SU-DHL-6 (cell line): ENCODE results near the gene IDH1.

ENCODE experiments used
- H2AFZ ChIP-seq: fragments of 200-600 bp; sonication (generic); 2 replicates; pipeline ENCODE4 v1.6.1; 2014; ENCODE audit warnings: low read depth, mild to moderate bottlenecking, moderate library complexity, mixed read lengths, antibody characterized with exemption, low read length; ENCODE audit not compliant: severe bottlenecking
- H3F3A ChIP-seq: fragments of 200-600 bp; shearing (Covaris generic); 2 replicates; pipeline ENCODE4 v1.6.0; 2016; ENCODE audit warnings: antibody characterized with exemption, mild to moderate bottlenecking; ENCODE audit not compliant: insufficient read depth
- H3K27ac ChIP-seq: fragments of 200-600 bp; sonication (generic); 2 replicates; pipeline ENCODE4 v1.5.1; 2016; ENCODE audit warnings: low read depth, mild to moderate bottlenecking, low read length, moderate library complexity, mixed read lengths
- H3K27me3 ChIP-seq: fragments of 200-600 bp; sonication (generic), shearing (Covaris generic); 2 replicates; pipeline ENCODE4 v1.6.0; 2014; ENCODE audit warnings: mild to moderate bottlenecking, low read length
- H3K36me3 ChIP-seq: fragments of 200-600 bp; sonication (generic); 2 replicates; pipeline ENCODE4 v1.6.1; 2014; ENCODE audit warnings: mild to moderate bottlenecking, low read length, mixed read lengths
- H3K4me2 ChIP-seq: fragments of 300-600, 200-600 bp; shearing (Covaris generic), sonication (generic); 2 replicates; pipeline ENCODE4 v1.6.0; 2014; ENCODE audit warnings: low read length, low read depth, mild to moderate bottlenecking; ENCODE audit not compliant: poor library complexity, severe bottlenecking
- H3K4me3 ChIP-seq: fragments of 200-600 bp; sonication (generic); 2 replicates; pipeline ENCODE4 v1.5.1; 2014; ENCODE audit warnings: antibody characterized with exemption, low read length, mild to moderate bottlenecking, mixed read lengths; ENCODE audit not compliant: insufficient read depth, poor library complexity, severe bottlenecking
- H3K79me2 ChIP-seq: fragments of 200-600 bp; sonication (generic); 2 replicates; pipeline ENCODE4 v1.6.1; 2014; ENCODE audit warnings: mild to moderate bottlenecking, low read length, moderate library complexity; ENCODE audit not compliant: insufficient read depth
- H3K9ac ChIP-seq: fragments of 200-600 bp; sonication (generic); 2 replicates; pipeline ENCODE4 v1.7.0; 2014; ENCODE audit warnings: mild to moderate bottlenecking, low read length
- H3K9me2 ChIP-seq: fragments of 200-600 bp; sonication (generic); replicated peaks from 2 replicates; pipeline ENCODE4 v1.6.1; 2014; ENCODE audit warnings: low read length; ENCODE audit not compliant: insufficient read depth
- H3K9me3 ChIP-seq: fragments of 200-600 bp; sonication (generic); 2 replicates; pipeline ENCODE4 v1.6.1; 2014; ENCODE audit warnings: low read length, mixed read lengths; ENCODE audit not compliant: insufficient read depth
- H4K20me1 ChIP-seq: fragments of 200-600 bp; sonication (generic); 2 replicates; pipeline ENCODE4 v1.6.1; 2014; ENCODE audit warnings: low read depth, mild to moderate bottlenecking, antibody characterized with exemption, low read length, moderate library complexity, mixed read lengths
- EZH2phosphoT487 ChIP-seq: fragments of 200-600 bp; sonication (generic), shearing (Covaris generic); conservative IDR thresholded peaks from 2 replicates; pipeline ENCODE4 v1.6.1; 2018; ENCODE audit warnings: mild to moderate bottlenecking, antibody characterized with exemption, low read length, moderate library complexity, mixed read lengths
- TF ChIP-seq, protein P1 (sequence below): fragments of 200-600 bp; sonication (generic); IDR thresholded peaks from one replicate; pipeline ENCODE4 v1.5.1; 2017; ENCODE audit warnings: antibody characterized with exemption, mild to moderate bottlenecking, low read length, moderate library complexity; ENCODE audit not compliant: insufficient read depth, poor library complexity, severe bottlenecking

Gene IDH1

GRCh38 chr2:208250388-208250787 is 4.5 kb downstream of the IDH1 start:
- Histone ChIP-seq H3K36me3 (peaks cover 36% of the 10 kb centered on the region; the same call in 1 of the 2 replicates), H3K79me2 (peaks cover 9% of the 10 kb centered on the region; the same call in 1 of the 2 replicates), H3K27me3 (no peaks in the 10 kb centered on the region), H4K20me1 (no peaks in the 10 kb centered on the region; the same call in 1 of the 2 replicates), H3K9ac (no peak overlapping the region), H3K4me2 (no peak overlapping the region), H3K9me2 (no peaks in the 10 kb centered on the region), H3K4me3 (no peak overlapping the region), H3K27ac (no peak overlapping the region), H3K9me3 (no peaks in the 10 kb centered on the region), H3F3A (no peaks in the 10 kb centered on the region), H2AFZ (no peak overlapping the region)
- no peak for TF ChIP-seq EZH2phosphoT487
- TF ChIP-seq, protein P1, sequence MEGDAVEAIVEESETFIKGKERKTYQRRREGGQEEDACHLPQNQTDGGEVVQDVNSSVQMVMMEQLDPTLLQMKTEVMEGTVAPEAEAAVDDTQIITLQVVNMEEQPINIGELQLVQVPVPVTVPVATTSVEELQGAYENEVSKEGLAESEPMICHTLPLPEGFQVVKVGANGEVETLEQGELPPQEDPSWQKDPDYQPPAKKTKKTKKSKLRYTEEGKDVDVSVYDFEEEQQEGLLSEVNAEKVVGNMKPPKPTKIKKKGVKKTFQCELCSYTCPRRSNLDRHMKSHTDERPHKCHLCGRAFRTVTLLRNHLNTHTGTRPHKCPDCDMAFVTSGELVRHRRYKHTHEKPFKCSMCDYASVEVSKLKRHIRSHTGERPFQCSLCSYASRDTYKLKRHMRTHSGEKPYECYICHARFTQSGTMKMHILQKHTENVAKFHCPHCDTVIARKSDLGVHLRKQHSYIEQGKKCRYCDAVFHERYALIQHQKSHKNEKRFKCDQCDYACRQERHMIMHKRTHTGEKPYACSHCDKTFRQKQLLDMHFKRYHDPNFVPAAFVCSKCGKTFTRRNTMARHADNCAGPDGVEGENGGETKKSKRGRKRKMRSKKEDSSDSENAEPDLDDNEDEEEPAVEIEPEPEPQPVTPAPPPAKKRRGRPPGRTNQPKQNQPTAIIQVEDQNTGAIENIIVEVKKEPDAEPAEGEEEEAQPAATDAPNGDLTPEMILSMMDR: no peak

DNA sequence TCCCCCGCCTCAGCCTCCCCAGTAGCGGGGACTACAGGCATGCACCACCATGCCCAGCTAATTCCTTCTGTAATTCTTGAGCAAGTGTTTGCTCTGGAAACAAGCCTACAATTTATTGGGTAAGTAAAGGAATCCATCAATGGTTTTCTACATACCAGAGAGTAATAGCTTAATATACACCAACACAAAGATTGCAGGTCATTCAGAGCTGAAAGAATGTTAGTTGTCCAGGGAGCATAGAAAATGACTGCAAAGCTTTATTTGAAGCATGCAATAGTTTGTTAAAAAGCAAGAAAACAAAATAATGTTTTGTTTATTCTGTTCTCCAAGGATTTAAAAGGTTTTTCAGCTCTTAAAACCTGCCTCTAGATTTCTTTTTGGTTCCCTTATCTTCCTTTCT is 5.6 kb downstream of the IDH1 start:
- H3K79me2 ChIP-seq: peaks cover 5% of the 10 kb centered on the region; the same call in 1 of the 2 replicates
- H3K27ac ChIP-seq: no peak overlapping the region

DNA sequence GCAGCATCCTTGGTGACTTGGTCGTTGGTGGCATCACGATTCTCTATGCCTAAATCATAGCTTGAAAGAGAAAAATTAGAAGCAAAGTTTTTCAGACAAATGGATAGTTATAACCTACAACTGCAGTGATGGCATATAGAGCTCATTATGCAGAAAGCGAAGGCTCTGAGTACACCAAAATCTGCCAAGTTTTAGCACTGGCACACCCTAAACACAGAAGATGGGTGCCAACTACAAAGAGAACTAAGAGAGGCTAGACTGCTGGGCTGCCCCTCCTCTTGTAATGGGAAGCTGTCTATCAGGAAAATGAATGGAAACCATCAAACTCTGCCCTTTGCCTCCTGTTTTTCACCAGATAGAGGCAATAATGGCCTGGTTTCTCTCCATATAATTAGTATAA is 6.3 kb downstream of the IDH1 start:
- H3K27me3 ChIP-seq: no peaks in the 10 kb centered on the region
- H3F3A ChIP-seq: no peaks in the 10 kb centered on the region
- peaks cover 2% of the 10 kb centered on the region; the same call in 1 of the 2 replicates for H3K79me2 ChIP-seq
- no peaks in the 10 kb centered on the region for H3K9me3 ChIP-seq
- no peak overlapping the region for H3K27ac ChIP-seq
- H3K4me2 ChIP-seq: no peak overlapping the region
- no peak overlapping the region for H3K4me3 ChIP-seq
- H3K9me2 ChIP-seq: no peaks in the 10 kb centered on the region
- no peak for TF ChIP-seq EZH2phosphoT487
- TF ChIP-seq, protein P1: no peak
- H3K9ac ChIP-seq: no peak overlapping the region
- H4K20me1 ChIP-seq: no peaks in the 10 kb centered on the region; the same call in 1 of the 2 replicates
- H3K36me3 ChIP-seq: peaks cover 40% of the 10 kb centered on the region; the same call in 1 of the 2 replicates
- H2AFZ ChIP-seq: no peak overlapping the region

More for the DNA sequence above, 5.6 kb downstream of the IDH1 start:
- Histone ChIP-seq H3K9me2 (no peaks in the 10 kb centered on the region), H3K9ac (no peak overlapping the region), H3K4me3 (no peak overlapping the region), H3K4me2 (no peak overlapping the region), H4K20me1 (no peaks in the 10 kb centered on the region; the same call in 1 of the 2 replicates), H2AFZ (no peak overlapping the region), H3K36me3 (peaks cover 38% of the 10 kb centered on the region; the same call in 1 of the 2 replicates), H3K27me3 (no peaks in the 10 kb centered on the region), H3K9me3 (no peaks in the 10 kb centered on the region), H3F3A (no peaks in the 10 kb centered on the region)
- TF ChIP-seq EZH2phosphoT487: no peak
- TF ChIP-seq, protein P1: no peak
